AG04449 (cell line): ENCODE results near the gene TSEN34.

Source experiments
- CTCF ChIA-PET: fragments of 350-600 bp; formaldehyde crosslinking; extraction: SDS; loops from one replicate; lab custom pipeline; 2021; ENCODE audit warnings: antibody characterized with exemption; lab: Yijun Ruan, JAX
- POLR2A ChIA-PET: fragments of 400-600, 350-600 bp; formaldehyde crosslinking; extraction: SDS; loops from one replicate; lab custom pipeline; 2020; ENCODE audit warnings: antibody characterized with exemption, inconsistent platforms; lab: Yijun Ruan, JAX
- DNase-seq: peaks from one replicate; pipeline ENCODE4 v3.0.0-alpha.2; 2010; ENCODE audit warnings: low read depth, low spot score
- H3K4me3 ChIP-seq: 2 replicates; pipeline ENCODE4 v1.5.1; 2011; ENCODE audit warnings: low read depth, mild to moderate bottlenecking, control low read depth, low read length
- CTCF ChIP-seq: IDR thresholded peaks from one replicate; pipeline ENCODE4 v1.5.1; 2011; ENCODE audit warnings: mild to moderate bottlenecking, moderate library complexity, low read length, control low read depth, inconsistent platforms; ENCODE audit not compliant: insufficient read depth; ENCODE audit errors: missing control alignments

The TSEN34 gene

GRCh38 chr19:54172471-54173358 lies 18.4 kb upstream of the TSEN34 start, which contains the start of gene TMC4:
Gene TMC4 (minus strand): TSS chr19:54173160. CDS start chr19:54173117, 43 bp downstream.
- ChIA-PET POLR2A (interaction anchor here (1.9 kb wide), 1 partner anchor 16 kb away, joined by 10 read pairs; the partner anchor contains the start of gene MBOAT7), CTCF (interaction anchor here (0.8 to 2.2 kb wide), 4 partner anchors 9 to 59 kb away, joined by 3 to 9 read pairs (median 3); partner anchors contain the start of gene MBOAT7)
- H3K4me3 ChIP-seq = no peak within 1 kb of the TSS
- no peak for DNase-seq
- no peak for TF ChIP-seq CTCF

GRCh38 chr19:54173359-54173699 lies 17.8 kb upstream of the TSEN34 start:
- ChIA-PET POLR2A (interaction anchor here (0.8 to 1.9 kb wide), 2 partner anchors 15 to 28 kb away, joined by 4 to 10 read pairs; partner anchors contain the start of genes MBOAT7 and RPS9), CTCF (interaction anchor here (0.9 to 2.2 kb wide), 5 partner anchors 10 to 58 kb away, joined by 3 to 9 read pairs (median 3); partner anchors contain the start of gene MBOAT7)
- TF ChIP-seq CTCF = no peak
- H3K4me3 ChIP-seq = no peak overlapping the region
- no peak for DNase-seq

GRCh38 chr19:54173951-54174834 lies 16.9 kb upstream of the TSEN34 start:
- no peak overlapping the region for H3K4me3 ChIP-seq
- DNase-seq = no peak
- POLR2A ChIA-PET = interaction anchor here (0.8 to 1.9 kb wide), 2 partner anchors 15 to 27 kb away, joined by 4 to 10 read pairs; partner anchors contain the start of genes MBOAT7 and RPS9
- TF ChIP-seq CTCF = no peak
- CTCF ChIA-PET = interaction anchor here (0.9 to 2.2 kb wide), 4 partner anchors 11 to 57 kb away, joined by 3 to 9 read pairs (median 4); partner anchors contain the start of gene MBOAT7

GRCh38 chr19:54178581-54179261 lies 12.4 kb upstream of the TSEN34 start:
- DNase-seq = no peak
- POLR2A ChIA-PET = no interaction called here
- H3K4me3 ChIP-seq = no peak overlapping the region

More at GRCh38 chr19:54178581-54179261, 12.4 kb upstream of the TSEN34 start:
- TF ChIP-seq CTCF = no peak
- CTCF ChIA-PET = interaction anchor here (0.7 to 2.9 kb wide), 3 partner anchors 10 to 54 kb away, joined by 3 to 14 read pairs (median 4); partner anchors contain the start of gene MBOAT7
